C4-2B (cell line): Measurements from ENCODE around the gene MSI2.
"Not testable (repeated sequence)": the region's sequence is repeated elsewhere in the genome, so short reads cannot be mapped to it uniquely, and the experiment has no call there.

ENCODE experiments used
- H3K27ac ChIP-seq: fragments of 450-650 bp; 2 replicates; pipeline ENCODE4 v1.5.1; 2017
- CTCF ChIP-seq: fragments of 450-650 bp; conservative IDR thresholded peaks from 2 replicates; pipeline ENCODE4 v1.5.1; 2017; ENCODE audit warnings: mild to moderate bottlenecking
- ZFX ChIP-seq: fragments of 450-650 bp; IDR thresholded peaks from 2 replicates; pipeline ENCODE4 v1.6.1; 2017

Gene MSI2

GRCh38 chr17:57614742-57615141 lies 358.4 kb downstream of the MSI2 start:
- no peak overlapping the region for H3K27ac ChIP-seq
- no peak for TF ChIP-seq ZFX
- no peak for TF ChIP-seq CTCF

- no peak overlapping the region for H3K27ac ChIP-seq
- TF ChIP-seq ZFX (no peak), CTCF (no peak)
Observed at GRCh38 chr17:57615836-57616757, 359.8 kb downstream of the MSI2 start.

GRCh38 chr17:57617218-57617617 lies 360.9 kb downstream of the MSI2 start:
- TF ChIP-seq ZFX (no peak), CTCF (no peak)
- no peak overlapping the region for H3K27ac ChIP-seq

- H3K27ac ChIP-seq: no peak overlapping the region
- no peak for TF ChIP-seq CTCF
- no peak for TF ChIP-seq ZFX
Observed at GRCh38 chr17:57619061-57619937, 363.0 kb downstream of the MSI2 start.

GRCh38 chr17:57620576-57620975 lies 364.3 kb downstream of the MSI2 start:
- no peak overlapping the region for H3K27ac ChIP-seq
- TF ChIP-seq CTCF: no peak
- no peak for TF ChIP-seq ZFX

- H3K27ac ChIP-seq: not testable (repeated sequence)
Observed at GRCh38 chr17:57621791-57622190, 365.5 kb downstream of the MSI2 start.

- TF ChIP-seq CTCF (no peak), ZFX (no peak)
- H3K27ac ChIP-seq: no peak overlapping the region
Observed at GRCh38 chr17:57622306-57622682, 366.0 kb downstream of the MSI2 start.
